H1 (cell line): ENCODE data around the gene SPOCK2. TPM values are rescaled to one million over a fixed set of nuclear protein-coding genes. Genes with fewer than 3 reads are reported as not detected.

Experiments used
- CTCF ChIA-PET: fragments of 300-600 bp; sonication (Branson Sonifier 250); formaldehyde crosslinking; loops from one replicate; lab custom pipeline; 2021; ENCODE audit not compliant: partially characterized antibody; lab: Charles Lee
- POLR2A ChIA-PET: fragments of 300-600 bp; sonication (Branson Sonifier 250); formaldehyde crosslinking; loops from one replicate; lab custom pipeline; 2021; ENCODE audit warnings: inconsistent platforms; ENCODE audit not compliant: partially characterized antibody; lab: Charles Lee
- DNase-seq, 2 experiments: peaks; one replicate each; pipeline versions ENCODE4 v3.0.0 to v3.0.0-alpha.2; 2010 to 2022; ENCODE audit warnings: low spot score in 2 of 2, low read depth in 1 of 2, mixed read lengths in 1 of 2
- FAIRE-seq: peaks from 2 replicates; lab custom pipeline; 2011; peaks lifted over from hg19 to GRCh38; lab: Jason Lieb, UNC
- H2AFZ ChIP-seq: 2 replicates; pipeline ENCODE4 v1.8.1; 2012; ENCODE audit warnings: low read length, inconsistent platforms
- H2AK5ac ChIP-seq: 2 replicates; pipeline ENCODE4 v1.6.1; 2013; ENCODE audit warnings: low read depth, low read length
- H2BK120ac ChIP-seq: replicated peaks from 2 replicates; pipeline ENCODE3; 2013; ENCODE audit warnings: low read depth, low read length, inconsistent platforms
- H2BK12ac ChIP-seq: 2 replicates; pipeline ENCODE4 v1.6.1; 2013; ENCODE audit warnings: low read depth, low read length
- H2BK15ac ChIP-seq: 2 replicates; pipeline ENCODE4 v1.6.1; 2013; ENCODE audit warnings: low read length
- H2BK20ac ChIP-seq: 2 replicates; pipeline ENCODE4 v1.6.1; 2013; ENCODE audit warnings: low read length
- H2BK5ac ChIP-seq: 2 replicates; pipeline ENCODE4 v1.6.1; 2013; ENCODE audit warnings: low read depth, low read length
- H3K14ac ChIP-seq: 2 replicates; pipeline ENCODE4 v1.6.1; 2013; ENCODE audit warnings: inconsistent platforms; ENCODE audit not compliant: insufficient read length
- H3K18ac ChIP-seq: 2 replicates; pipeline ENCODE4 v1.6.1; 2013; ENCODE audit warnings: low read length; ENCODE audit errors: extremely low read depth
- H3K23ac ChIP-seq: 2 replicates; pipeline ENCODE4 v1.6.1; 2013; ENCODE audit warnings: inconsistent platforms; ENCODE audit not compliant: insufficient read length
- H3K23me2 ChIP-seq: 2 replicates; pipeline ENCODE4 v1.6.1; 2013; ENCODE audit warnings: low read depth, low read length
- H3K27ac ChIP-seq: 2 replicates; pipeline ENCODE4 v1.6.1; 2011; ENCODE audit warnings: low read depth, low read length, inconsistent platforms
- H3K27me3 ChIP-seq, 4 experiments: replicated peaks in 1 of 4; 1 replicate in 1 of 4; 2 replicates in 3 of 4; pipeline versions ENCODE4 v1.6.1 to v1.8.1; 2011 to 2013; ENCODE audit warnings: low read length in 3 of 4, mild to moderate bottlenecking in 3 of 4, inconsistent platforms in 2 of 4, mixed read lengths in 2 of 4, moderate library complexity in 1 of 4; ENCODE audit not compliant: control insufficient read depth in 3 of 4, insufficient read depth in 3 of 4; ENCODE audit errors: extremely low read depth in 1 of 4
- H3K36me3 ChIP-seq, 4 experiments: 2 replicates each; pipeline versions ENCODE4 v1.6.1 to v1.8.1; 2011 to 2013; ENCODE audit warnings: mild to moderate bottlenecking in 4 of 4, low read length in 3 of 4, moderate library complexity in 2 of 4, control low read depth in 1 of 4, inconsistent platforms in 1 of 4; ENCODE audit not compliant: insufficient read depth in 4 of 4, control insufficient read depth in 2 of 4
- H3K4ac ChIP-seq: replicated peaks from 2 replicates; pipeline ENCODE3; 2013; ENCODE audit warnings: low read length, low read depth, mixed read lengths, inconsistent platforms; ENCODE audit not compliant: insufficient read length
- H3K4me1 ChIP-seq, 4 experiments: replicated peaks in 1 of 4; 1 replicate in 1 of 4; 2 replicates in 3 of 4; pipeline versions ENCODE4 v1.6.1 to v1.8.1; 2011 to 2013; ENCODE audit warnings: low read length in 3 of 4, inconsistent platforms in 2 of 4, mixed read lengths in 1 of 4; ENCODE audit not compliant: insufficient read depth in 4 of 4, control insufficient read depth in 3 of 4
- H3K4me2 ChIP-seq, 2 experiments: 2 replicates each; pipeline versions ENCODE4 v1.6.1 to v1.8.1; 2011 to 2013; ENCODE audit warnings: low read depth in 2 of 2, low read length in 2 of 2, control low read depth in 1 of 2, inconsistent platforms in 1 of 2, mild to moderate bottlenecking in 1 of 2; ENCODE audit not compliant: insufficient read depth in 1 of 2
- H3K4me3 ChIP-seq, 4 experiments: fragments of 200-600, 300-600 bp in 1 of 4; sonication (generic), shearing (Covaris generic), sonication (Bioruptor Twin) in 1 of 4; 2 replicates each; pipeline versions ENCODE4 v1.5.1 to v1.8.1; 2011 to 2016; ENCODE audit warnings: low read length in 4 of 4, low read depth in 3 of 4, control low read depth in 2 of 4, inconsistent platforms in 2 of 4, mild to moderate bottlenecking in 2 of 4, mixed read lengths in 1 of 4, moderate library complexity in 1 of 4; ENCODE audit not compliant: insufficient read depth in 2 of 4; ENCODE audit errors: extremely low read depth in 1 of 4
- H3K56ac ChIP-seq: replicated peaks from 2 replicates; pipeline ENCODE3; 2013; ENCODE audit warnings: low read depth, mild to moderate bottlenecking, mixed read lengths, low read length, inconsistent platforms; ENCODE audit not compliant: insufficient read length
- H3K79me1 ChIP-seq: 2 replicates; pipeline ENCODE4 v1.6.1; 2013; ENCODE audit warnings: low read depth, low read length, control low read depth
- H3K79me2 ChIP-seq, 2 experiments: 2 replicates each; pipeline versions ENCODE4 v1.6.1 to v1.8.1; 2012 to 2013; ENCODE audit warnings: low read length in 2 of 2, mild to moderate bottlenecking in 2 of 2, inconsistent platforms in 1 of 2; ENCODE audit not compliant: insufficient read depth in 2 of 2, control insufficient read depth in 1 of 2
- H3K9ac ChIP-seq, 4 experiments: replicated peaks in 1 of 4; 1 replicate in 1 of 4; 2 replicates in 3 of 4; pipeline versions ENCODE4 v1.6.1 to v1.8.1; 2011 to 2013; ENCODE audit warnings: low read depth in 3 of 4, low read length in 3 of 4, control low read depth in 2 of 4, mild to moderate bottlenecking in 2 of 4, moderate library complexity in 2 of 4, inconsistent platforms in 1 of 4; ENCODE audit errors: extremely low read depth in 1 of 4
- H3K9me3 ChIP-seq, 2 experiments: 2 replicates each; pipeline versions ENCODE4 v1.6.1 to v1.8.1; 2012 to 2013; ENCODE audit warnings: mild to moderate bottlenecking in 2 of 2, moderate library complexity in 2 of 2, control low read depth in 1 of 2, inconsistent platforms in 1 of 2, low read depth in 1 of 2, low read length in 1 of 2, mixed read lengths in 1 of 2; ENCODE audit not compliant: insufficient read depth in 2 of 2
- H4K20me1 ChIP-seq, 2 experiments: replicated peaks in 1 of 2; 2 replicates each; pipeline versions ENCODE3 to v1.8.1; 2011 to 2013; ENCODE audit warnings: inconsistent platforms in 2 of 2, low read length in 2 of 2, mild to moderate bottlenecking in 1 of 2; ENCODE audit not compliant: insufficient read depth in 2 of 2, control insufficient read depth in 1 of 2
- H4K5ac ChIP-seq: 2 replicates; pipeline ENCODE4 v1.6.1; 2013; ENCODE audit warnings: low read length, low read depth, mixed read lengths, inconsistent platforms; ENCODE audit not compliant: insufficient read length
- H4K8ac ChIP-seq: 2 replicates; pipeline ENCODE4 v1.8.0; 2013; ENCODE audit warnings: mild to moderate bottlenecking, moderate library complexity, low read length, inconsistent platforms; ENCODE audit not compliant: insufficient read depth; ENCODE audit errors: extremely low read depth
- H4K91ac ChIP-seq: replicated peaks from 2 replicates; pipeline ENCODE3; 2013; ENCODE audit warnings: low read length, mixed read lengths, inconsistent platforms; ENCODE audit not compliant: insufficient read length
- ASH2L ChIP-seq: fragments of 200-600, 300-600 bp; sonication (generic); IDR thresholded peaks from one replicate; pipeline ENCODE4 v1.7.1; 2017; ENCODE audit warnings: low read length
- BCL11A ChIP-seq, 2 experiments: IDR thresholded peaks; one replicate each; pipeline ENCODE4 v1.6.1; 2011; ENCODE audit warnings: low read depth in 2 of 2, low read length in 2 of 2, mild to moderate bottlenecking in 2 of 2
- EP300 ChIP-seq, 2 experiments: IDR thresholded peaks; 1 replicate in 1 of 2; 2 replicates in 1 of 2; pipeline ENCODE4 v1.6.1; 2011 to 2012; ENCODE audit warnings: low read depth in 2 of 2, low read length in 2 of 2, mild to moderate bottlenecking in 2 of 2, borderline replicate concordance in 1 of 2, inconsistent platforms in 1 of 2, moderate library complexity in 1 of 2
- EZH2 ChIP-seq: fragments of 200-600 bp; sonication (generic); IDR thresholded peaks from 2 replicates; pipeline ENCODE4 v1.7.1; 2012; ENCODE audit warnings: low read depth, mild to moderate bottlenecking, moderate library complexity, low read length, inconsistent platforms; ENCODE audit not compliant: severe bottlenecking
- GABPA ChIP-seq: IDR thresholded peaks from 2 replicates; pipeline ENCODE4 v1.6.1; 2011; ENCODE audit warnings: mild to moderate bottlenecking, low read length, moderate library complexity, borderline replicate concordance; ENCODE audit not compliant: insufficient read depth
- JUN ChIP-seq: IDR thresholded peaks from 2 replicates; pipeline ENCODE4 v1.6.1; 2011; ENCODE audit warnings: low read depth, mild to moderate bottlenecking, improper control_type of control experiment, low read length
- PHF8 ChIP-seq: fragments of 200-600 bp; sonication (generic); conservative IDR thresholded peaks from 2 replicates; pipeline ENCODE4 v1.7.1; 2012; ENCODE audit warnings: low read depth, mild to moderate bottlenecking, inconsistent platforms, low read length, moderate library complexity
- POU5F1 ChIP-seq: IDR thresholded peaks from 2 replicates; pipeline ENCODE4 v1.6.1; 2011; ENCODE audit warnings: low read depth, mild to moderate bottlenecking, low read length, moderate library complexity
- RAD21 ChIP-seq, 2 experiments: IDR thresholded peaks in 1 of 2; conservative IDR thresholded peaks in 1 of 2; 2 replicates each; pipeline ENCODE4 v1.6.1; 2011; ENCODE audit warnings: low read depth in 2 of 2, low read length in 2 of 2, improper control_type of control experiment in 1 of 2, inconsistent platforms in 1 of 2, mild to moderate bottlenecking in 1 of 2, moderate library complexity in 1 of 2
- SIN3A ChIP-seq, 2 experiments: IDR thresholded peaks in 1 of 2; conservative IDR thresholded peaks in 1 of 2; 2 replicates each; pipeline ENCODE4 v1.6.1; 2011 to 2012; ENCODE audit warnings: low read length in 2 of 2, improper control_type of control experiment in 1 of 2, low read depth in 1 of 2, mild to moderate bottlenecking in 1 of 2
- SRF ChIP-seq: IDR thresholded peaks from 2 replicates; pipeline ENCODE4 v1.6.1; 2011; ENCODE audit warnings: mild to moderate bottlenecking, low read depth, low read length, moderate library complexity
- TAF1 ChIP-seq: IDR thresholded peaks from 2 replicates; pipeline ENCODE4 v1.6.1; 2011; ENCODE audit warnings: mild to moderate bottlenecking, low read depth, low read length
- YY1 ChIP-seq: IDR thresholded peaks from 2 replicates; pipeline ENCODE4 v1.6.1; 2011; ENCODE audit warnings: low read depth, mild to moderate bottlenecking, low read length
- WGBS, 2 experiments: shearing (Covaris generic) in 1 of 2; methylation state at CpG; one replicate each; pipeline versions ENCODE4 v1.1.6 to v1.1.7; 2013 to 2015; ENCODE audit warnings: low lambda C conversion rate in 2 of 2, mixed read lengths in 2 of 2, inconsistent platforms in 1 of 2, low coverage in 1 of 2, missing lambda C conversion rate in 1 of 2; ENCODE audit not compliant: insufficient replicate concordance in 2 of 2, insufficient coverage in 1 of 2, insufficient read length in 1 of 2; ENCODE audit errors: extremely low coverage in 1 of 2, missing lambda C conversion rate in 1 of 2; 5-methylcytosine and 5-hydroxymethylcytosine counted together
- polyA plus RNA-seq, 7 experiments: library from polyadenylated mRNA; depleted of rRNA in 3 of 7; stranded (reverse) in 5 of 7; unstranded in 2 of 7; fragments of >200 nt in 5 of 7; fragments of 200-250 nt in 2 of 7; gene quantifications; 1 replicate in 5 of 7; 2 replicates in 1 of 7; 4 replicates in 1 of 7; pipeline versions ENCODE4 v1.2.1 to v1.2.3, GENCODE V29; 2011 to 2013; ENCODE audit warnings: missing spikeins in 2 of 7, mixed read lengths in 2 of 7
- total RNA-seq: library from RNA; stranded (reverse); fragmentation: NEBNext Ultra II Directional; extraction: Animal tissue kit (Norgen Biotek cat#: 25700); gene quantifications from 2 replicates; pipeline ENCODE4 v1.2.1, GENCODE V29; 2021

Gene SPOCK2
- total and polyA plus RNA-seq, 2 of the 8 experiments (the other 6 are each of a cell fraction or from before 2014, with no cell fraction given), result 1.5 to 1.9 TPM

- Histone ChIP-seq H2AFZ (no peak overlapping the region), H3K14ac (no peak overlapping the region), H3K4me1 (peaks cover 0 to 5% (median 2%) of the 10 kb centered on the region in 4 experiments; a peak in 2 of 7 replicates), H3K79me2 (no peaks in the 10 kb centered on the region), H4K5ac (no peak overlapping the region), H3K4ac (no peak overlapping the region), H3K4me2 (no peak overlapping the region), H3K27ac (no peak overlapping the region), H3K27me3 (no peaks in the 10 kb centered on the region), H3K36me3 (no peaks in the 10 kb centered on the region), H3K9me3 (no peaks in the 10 kb centered on the region), H4K8ac (no peak overlapping the region), H3K23ac (no peak overlapping the region), H3K4me3 (no peak overlapping the region), H3K9ac (no peak overlapping the region), H3K23me2 (no peaks in the 10 kb centered on the region), H2BK15ac (no peak overlapping the region), H2BK5ac (no peak overlapping the region), H4K91ac (no peak overlapping the region), H3K79me1 (no peaks in the 10 kb centered on the region), H2AK5ac (no peak overlapping the region), H2BK120ac (no peak overlapping the region), H4K20me1 (no peaks in the 10 kb centered on the region), H2BK12ac (no peak overlapping the region), H3K18ac (no peak overlapping the region), H3K56ac (no peak overlapping the region), H2BK20ac (no peak overlapping the region)
- 87% methylated on average over 1 of the region's 1 CpG; no CpG with 5 or more reads in 1 of the 2 experiments for WGBS, 2 experiments
- FAIRE-seq (no peak), DNase-seq (no peak)
- ChIA-PET POLR2A (interaction anchor here (1.2 to 2.0 kb wide), 2 partner anchors 148 to 150 kb away, joined by 3 to 10 read pairs; partner anchors contain the start of gene DDIT4), CTCF (interaction anchor here (0.9 to 5.0 kb wide), 10 partner anchors 9 to 212 kb away, joined by 3 to 51 read pairs (median 9); partner anchors contain the start of gene SPOCK2)
- TF ChIP-seq GABPA (no peak), BCL11A (IDR thresholded peaks at IDR 0.05; ENCODE audit: low read depth in 2 of 2, low read length in 2 of 2) (no peak), SRF (no peak), TAF1 (no peak), EZH2 (no peak), JUN (no peak), SIN3A (conservative IDR thresholded peaks at IDR 0.05 in 1 of 2, IDR thresholded peaks at IDR 0.05 in 1 of 2; ENCODE audit: low read depth in 1 of 2, low read length in 2 of 2) (no peak), RAD21 (IDR thresholded peaks at IDR 0.05 in 1 of 2, conservative IDR thresholded peaks at IDR 0.05 in 1 of 2; ENCODE audit: low read depth in 2 of 2, low read length in 2 of 2) (no peak), YY1 (no peak), POU5F1 (no peak), EP300 (IDR thresholded peaks at IDR 0.05; ENCODE audit: borderline replicate concordance in 1 of 2, low read depth in 2 of 2, low read length in 2 of 2) (no peak), ASH2L (no peak), PHF8 (no peak)
Measured at GRCh38 chr10:72124989-72125388, 36.6 kb upstream of the SPOCK2 start.
